GM10266 (cell line): ENCODE results near the gene AP5B1.

ENCODE experiments used
- DNase-seq: peaks from one replicate; pipeline ENCODE4 v3.0.0; 2012; ENCODE audit errors: extremely low spot score
- CTCF ChIP-seq: IDR thresholded peaks from 2 replicates; pipeline ENCODE4 v1.5.1; 2012; ENCODE audit warnings: mild to moderate bottlenecking, low read depth; ENCODE audit not compliant: control insufficient read depth, insufficient read depth; ENCODE audit errors: missing control alignments

Gene AP5B1

GRCh38 chr11:65781962-65782815 is 1.4 kb upstream of the AP5B1 start:
- DNase-seq = no peak
- TF ChIP-seq CTCF = no peak

GRCh38 chr11:65781152-65781961 is 581 bp upstream of the AP5B1 start:
- DNase-seq = no peak
- TF ChIP-seq CTCF = peak; percentile 56

- TF ChIP-seq CTCF = peak; percentile 96
- DNase-seq = peak; percentile 95
Observed at GRCh38 chr11:65779919-65780769, 632 bp downstream of the AP5B1 start.

- DNase-seq = no peak
- TF ChIP-seq CTCF = no peak
Observed at GRCh38 chr11:65779669-65779918, 1.2 kb downstream of the AP5B1 start.

- no peak for TF ChIP-seq CTCF
Observed at GRCh38 chr11:65778901-65779668, 1.7 kb downstream of the AP5B1 start.

GRCh38 chr11:65778431-65778900 is 2.3 kb downstream of the AP5B1 start:
- no peak for TF ChIP-seq CTCF
- no peak for DNase-seq

More at GRCh38 chr11:65778901-65779668, 1.7 kb downstream of the AP5B1 start:
- DNase-seq = no peak
